Transverse colon (tissue), 4 donors: ENCODE data around the gene TUT1. TPM values are rescaled to one million over a fixed set of nuclear protein-coding genes. Genes with fewer than 3 reads are reported as not detected.

Experiments used
- DNase-seq: peaks from one replicate; pipeline ENCODE4 v3.0.0-alpha.2; 2019
- H3K27ac ChIP-seq, 4 donors: fragments of 200-600 bp; sonication (generic); 2 replicates each; pipeline ENCODE4 v1.5.1; 2016 to 2018; ENCODE audit warnings: inconsistent platforms in 4 of 4
- H3K27me3 ChIP-seq: fragments of 200-600 bp; sonication (generic); 2 replicates; pipeline ENCODE4 v1.5.1; 2017; ENCODE audit warnings: inconsistent platforms
- H3K36me3 ChIP-seq, 4 donors: fragments of 200-600 bp; sonication (generic); 2 replicates each; pipeline ENCODE4 v1.5.1; 2017 to 2019; ENCODE audit warnings: inconsistent platforms in 4 of 4
- H3K4me1 ChIP-seq, 4 donors: fragments of 200-600 bp; sonication (generic); 2 replicates each; pipeline ENCODE4 v1.5.1; 2017 to 2020; ENCODE audit warnings: inconsistent platforms in 4 of 4
- H3K4me3 ChIP-seq, 4 donors: fragments of 200-600 bp; sonication (generic); 1 replicate in 1 of 4; 2 replicates in 3 of 4; pipeline versions ENCODE4 v1.5.1 to v1.6.1; 2017 to 2019; ENCODE audit warnings: inconsistent platforms in 4 of 4
- H3K9me3 ChIP-seq, 2 donors: fragments of 200-600 bp; sonication (generic); 2 replicates each; pipeline ENCODE4 v1.5.1; 2017 to 2019; ENCODE audit warnings: inconsistent platforms in 2 of 2
- EP300 ChIP-seq: sonication (generic); formaldehyde crosslinking; IDR thresholded peaks from one replicate; pipeline ENCODE4 v1.6.1; 2017; ENCODE audit warnings: antibody characterized with exemption, low read depth
- POLR2A ChIP-seq: fragments of 450-650 bp; IDR thresholded peaks from one replicate; pipeline ENCODE4 v1.6.1; 2016; ENCODE audit warnings: antibody characterized with exemption, mild to moderate bottlenecking, moderate library complexity
- POLR2AphosphoS5 ChIP-seq, 3 donors: sonication (generic); formaldehyde crosslinking; IDR thresholded peaks; one replicate each; pipeline ENCODE4 v1.6.1; 2016; ENCODE audit warnings: antibody characterized with exemption in 3 of 3
- WGBS, 2 donors: methylation state at CpG; one replicate each; pipeline ENCODE4 v1.1.5; 2018; ENCODE audit warnings: low coverage in 1 of 2; 5-methylcytosine and 5-hydroxymethylcytosine counted together
- in situ Hi-C, 4 donors: fragments of 200-750 bp; cut with MboI; loops; one replicate each; pipeline versions ENCODE4 v1.15.0 to v1.15.1; 2017; ENCODE audit warnings: low sequenced_read_pairs in 3 of 4, low pct_ligation_motif_present in 1 of 4, low pct_unique_long_range_greater_than_20kb in 1 of 4
- intact Hi-C: fragments of 100-400 bp; cut with DNase I; formaldehyde crosslinking; loops from one replicate; pipeline ENCODE4 v1.15.1; 2023; ENCODE audit warnings: low total_unique reads
- total RNA-seq, 4 donors: library from RNA; depleted of rRNA; stranded (reverse); fragments of >200 nt; gene quantifications; one replicate each; pipeline ENCODE4 v1.1.0, GENCODE V29; 2016
- TF ChIP-seq, protein P1 (sequence below), 5 experiments: fragments of 200-600 bp in 3 of 5; fragments of 450-650 bp in 2 of 5; sonication (generic) in 3 of 5; IDR thresholded peaks; 1 replicate in 2 of 5; 2 replicates in 3 of 5; pipeline ENCODE4 v1.5.1; 2016 to 2017; ENCODE audit warnings: antibody characterized with exemption in 5 of 5, inconsistent platforms in 3 of 5, mild to moderate bottlenecking in 2 of 5, moderate library complexity in 1 of 5

Gene TUT1
- total RNA-seq, 4 donors from 2014 or later = 6.0 to 12.4 (median 9.8) TPM

DNA sequence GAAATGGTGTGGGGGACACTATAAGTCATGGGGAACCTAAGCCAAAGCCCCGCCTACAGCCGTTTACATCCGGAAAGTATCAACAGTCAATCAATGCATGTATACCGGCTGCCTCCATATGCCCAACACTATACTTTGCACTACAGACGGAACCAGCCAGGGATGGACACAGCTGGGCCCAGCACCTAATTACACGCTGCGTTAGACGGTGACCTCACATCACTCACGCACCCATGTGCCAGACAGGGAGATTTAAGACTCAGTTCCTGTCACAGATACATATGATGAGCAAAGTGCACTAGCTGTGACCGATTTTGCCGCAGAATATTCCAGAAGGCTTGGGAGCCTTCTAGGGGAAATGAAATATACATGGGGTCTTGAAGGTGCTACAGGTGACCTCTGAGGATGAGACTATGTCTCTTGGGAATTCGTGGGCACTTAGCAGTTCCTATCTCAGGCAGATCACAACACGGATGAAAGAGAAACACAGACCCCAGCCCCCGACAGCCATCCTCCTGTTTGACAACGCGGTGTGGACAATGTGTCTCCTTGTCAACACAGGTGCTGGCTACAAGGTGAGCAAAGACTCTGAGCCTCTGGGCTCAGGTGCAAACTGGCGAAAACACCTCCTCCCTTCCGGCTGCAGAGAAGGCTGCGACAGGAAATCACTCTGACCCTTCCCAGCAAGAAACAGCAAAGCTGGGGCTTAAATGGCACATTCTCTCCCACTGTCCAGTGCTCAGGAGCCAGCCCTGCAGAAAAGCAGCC lies 52.7 kb downstream of the TUT1 start:
- intact Hi-C loops = no loop called here
- H3K4me3 ChIP-seq = peak overlapping the region in 2 of 4 donors; percentile 12 to 15

DNA sequence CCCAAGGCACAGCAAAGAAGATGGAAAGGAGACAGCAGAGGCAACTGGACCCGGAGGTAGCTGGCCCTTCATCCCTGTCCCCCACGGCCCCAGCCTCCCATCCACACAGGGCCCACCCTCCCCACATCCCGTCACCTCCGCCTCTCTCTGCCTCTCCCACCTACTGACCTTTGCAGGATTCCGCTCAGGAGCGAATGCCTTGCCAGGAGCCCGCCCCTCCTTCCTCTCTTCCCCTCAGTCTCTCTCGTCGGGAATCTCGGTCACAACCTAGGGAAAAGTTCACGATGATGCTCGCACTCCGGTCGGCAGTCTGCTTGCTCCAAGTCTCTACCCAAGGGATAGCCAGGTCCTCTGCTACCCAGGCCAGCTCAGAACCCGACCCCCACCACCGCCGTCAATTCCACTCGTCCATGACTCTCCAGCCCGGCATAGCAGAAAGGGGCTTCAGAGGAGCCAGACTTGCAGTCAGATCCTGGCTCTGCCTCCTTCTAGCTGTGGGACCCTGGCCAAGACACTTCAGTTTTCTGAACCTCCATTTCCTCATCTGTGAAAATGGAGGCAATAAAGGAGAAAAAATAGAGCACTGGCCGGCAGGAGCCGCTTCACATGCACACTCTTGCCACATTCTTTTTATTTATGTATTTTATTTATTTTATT lies 54.9 kb downstream of the TUT1 start:
- Histone ChIP-seq H3K36me3 (peaks cover 0 to 43% (median 23%) of the 10 kb centered on the region in 4 donors), H3K4me3 (no peak overlapping the region), H3K27me3 (no peaks in the 10 kb centered on the region), H3K4me1 (peaks cover 49 to 54% (median 51%) of the 10 kb centered on the region in 4 donors), H3K9me3 (no peaks in the 10 kb centered on the region), H3K27ac (peak overlapping the region; percentile 96 to 100 (median 97))
- in situ Hi-C loops (no loop called here), intact Hi-C loops (no loop called here)
- TF ChIP-seq, protein P1, sequence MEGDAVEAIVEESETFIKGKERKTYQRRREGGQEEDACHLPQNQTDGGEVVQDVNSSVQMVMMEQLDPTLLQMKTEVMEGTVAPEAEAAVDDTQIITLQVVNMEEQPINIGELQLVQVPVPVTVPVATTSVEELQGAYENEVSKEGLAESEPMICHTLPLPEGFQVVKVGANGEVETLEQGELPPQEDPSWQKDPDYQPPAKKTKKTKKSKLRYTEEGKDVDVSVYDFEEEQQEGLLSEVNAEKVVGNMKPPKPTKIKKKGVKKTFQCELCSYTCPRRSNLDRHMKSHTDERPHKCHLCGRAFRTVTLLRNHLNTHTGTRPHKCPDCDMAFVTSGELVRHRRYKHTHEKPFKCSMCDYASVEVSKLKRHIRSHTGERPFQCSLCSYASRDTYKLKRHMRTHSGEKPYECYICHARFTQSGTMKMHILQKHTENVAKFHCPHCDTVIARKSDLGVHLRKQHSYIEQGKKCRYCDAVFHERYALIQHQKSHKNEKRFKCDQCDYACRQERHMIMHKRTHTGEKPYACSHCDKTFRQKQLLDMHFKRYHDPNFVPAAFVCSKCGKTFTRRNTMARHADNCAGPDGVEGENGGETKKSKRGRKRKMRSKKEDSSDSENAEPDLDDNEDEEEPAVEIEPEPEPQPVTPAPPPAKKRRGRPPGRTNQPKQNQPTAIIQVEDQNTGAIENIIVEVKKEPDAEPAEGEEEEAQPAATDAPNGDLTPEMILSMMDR (IDR thresholded peaks at IDR 0.05) = no peak
- no peak for TF ChIP-seq POLR2AphosphoS5 (IDR thresholded peaks at IDR 0.05)
- no peak for TF ChIP-seq POLR2A
- no peak for TF ChIP-seq EP300
- 60 to 69% methylated on average over 2 to 21 of the region's 21 CpGs for WGBS, 2 donors
- no peak for DNase-seq

More for the DNA sequence above, 52.7 kb downstream of the TUT1 start:
- Histone ChIP-seq H3K27ac (peak overlapping the region; percentile 96 to 100 (median 97)), H3K9me3 (no peaks in the 10 kb centered on the region), H3K36me3 (peaks cover 0 to 21% (median 9%) of the 10 kb centered on the region in 4 donors), H3K27me3 (no peaks in the 10 kb centered on the region), H3K4me1 (peaks cover 60 to 75% (median 71%) of the 10 kb centered on the region in 4 donors)
- DNase-seq = no peak
- 38 to 58% methylated on average over 4 to 19 of the region's 19 CpGs for WGBS, 2 donors
- TF ChIP-seq POLR2A (no peak), EP300 (no peak), POLR2AphosphoS5 (IDR thresholded peaks at IDR 0.05) (no peak)
- TF ChIP-seq, protein P1 (IDR thresholded peaks at IDR 0.05) = no peak
- in situ Hi-C loops = no loop called here

DNA sequence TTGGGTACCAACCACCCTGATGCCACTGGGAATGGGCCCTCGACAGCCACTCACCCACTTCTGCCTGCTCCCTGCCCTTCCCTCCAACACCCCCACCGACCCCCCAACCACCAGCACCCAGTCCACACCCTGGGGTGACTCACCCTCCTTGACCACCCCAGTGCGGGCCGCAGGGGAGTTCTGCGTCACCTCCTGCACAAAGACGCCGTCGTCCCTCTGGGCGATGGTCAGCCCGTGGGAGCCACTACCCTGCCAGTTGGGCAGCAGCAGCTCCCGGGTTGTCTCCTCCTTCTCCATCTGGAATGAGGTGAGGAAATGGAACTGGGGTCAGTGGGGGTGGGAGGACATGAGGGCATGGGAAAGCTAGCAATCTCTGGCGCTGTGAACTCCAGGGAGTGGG lies 55.5 kb downstream of the TUT1 start:
- Histone ChIP-seq H3K36me3 (peaks cover 0 to 50% (median 26%) of the 10 kb centered on the region in 4 donors), H3K27me3 (no peaks in the 10 kb centered on the region), H3K27ac (peak overlapping the region in 2 of 4 donors; percentile 97), H3K4me3 (no peak overlapping the region), H3K9me3 (no peaks in the 10 kb centered on the region), H3K4me1 (peaks cover 43 to 50% (median 45%) of the 10 kb centered on the region in 4 donors)
- in situ Hi-C loops (no loop called here), intact Hi-C loops (no loop called here)
- TF ChIP-seq, protein P1 (IDR thresholded peaks at IDR 0.05) = no peak
- TF ChIP-seq EP300 (no peak), POLR2A (no peak), POLR2AphosphoS5 (IDR thresholded peaks at IDR 0.05) (no peak)
- no peak for DNase-seq
- 81% methylated on average over 12 of the region's 12 CpGs; no CpG with 5 or more reads in 1 of the 2 donors for WGBS, 2 donors

DNA sequence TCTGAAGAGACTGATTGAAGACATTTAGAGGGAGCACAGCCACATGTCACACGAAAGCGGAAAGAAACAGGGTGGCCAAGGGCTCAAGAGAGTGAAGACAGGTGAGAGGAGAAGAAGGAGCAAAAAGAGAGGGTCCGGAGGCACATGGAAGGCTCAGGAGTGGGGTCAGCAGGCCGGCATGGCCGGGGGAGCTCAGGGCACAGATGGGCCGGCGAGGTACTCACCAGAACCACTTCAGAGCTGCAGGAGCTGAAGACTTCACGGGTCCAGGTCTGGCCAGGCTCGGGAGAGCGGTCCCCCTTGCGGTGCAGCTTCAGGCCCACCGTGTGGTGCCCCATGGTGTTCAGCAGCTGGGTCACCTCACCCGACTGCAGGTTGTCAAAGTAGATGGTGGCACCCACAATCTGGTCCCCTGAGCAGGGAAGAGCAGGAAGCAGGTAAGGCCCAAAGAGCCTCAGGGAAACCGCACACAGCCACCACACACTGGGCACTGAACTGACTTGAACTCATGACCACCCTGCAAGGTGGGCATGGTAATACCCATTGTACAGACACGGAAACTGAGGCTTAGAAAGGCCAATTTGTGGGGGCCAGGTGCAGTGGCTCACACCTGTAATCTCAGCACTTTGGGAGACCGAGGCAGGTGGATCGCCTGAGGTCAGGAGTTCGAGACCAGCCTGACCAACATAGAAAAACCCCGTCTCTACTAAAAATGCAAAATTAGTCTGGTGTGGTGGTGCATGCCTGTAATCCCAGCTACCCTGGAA lies 56.4 kb downstream of the TUT1 start:
- no peak for DNase-seq
- in situ Hi-C loops (no loop called here), intact Hi-C loops (no loop called here)
- Histone ChIP-seq H3K27ac (no peak overlapping the region), H3K4me3 (no peak overlapping the region), H3K4me1 (peaks cover 35 to 41% (median 37%) of the 10 kb centered on the region in 4 donors), H3K36me3 (peaks cover 0 to 56% (median 31%) of the 10 kb centered on the region in 4 donors), H3K27me3 (no peaks in the 10 kb centered on the region), H3K9me3 (no peaks in the 10 kb centered on the region)
- TF ChIP-seq POLR2A (no peak), POLR2AphosphoS5 (IDR thresholded peaks at IDR 0.05) (no peak), EP300 (no peak)
- TF ChIP-seq, protein P1 (IDR thresholded peaks at IDR 0.05) = no peak
- 86 to 93% methylated on average over 2 to 19 of the region's 19 CpGs for WGBS, 2 donors
